T47D (cell line): ENCODE data around the gene ODAD4.

Source experiments
- DNase-seq, 2 experiments: peaks; one replicate each; pipeline versions ENCODE4 v3.0.0 to v3.0.0-alpha.2; 2011 to 2012; ENCODE audit warnings: low read depth in 1 of 2, low spot score in 1 of 2
- JUND ChIP-seq: IDR thresholded peaks from 2 replicates; pipeline ENCODE4 v1.6.1; 2012; ENCODE audit warnings: low read depth
- in situ Hi-C: cut with HindIII; loops from 2 replicates; pipeline ENCODE4 v1.10.0; 2016; ENCODE audit warnings: low sequenced_read_pairs, low pct_unique_long_range_greater_than_20kb

Gene ODAD4, protein sequence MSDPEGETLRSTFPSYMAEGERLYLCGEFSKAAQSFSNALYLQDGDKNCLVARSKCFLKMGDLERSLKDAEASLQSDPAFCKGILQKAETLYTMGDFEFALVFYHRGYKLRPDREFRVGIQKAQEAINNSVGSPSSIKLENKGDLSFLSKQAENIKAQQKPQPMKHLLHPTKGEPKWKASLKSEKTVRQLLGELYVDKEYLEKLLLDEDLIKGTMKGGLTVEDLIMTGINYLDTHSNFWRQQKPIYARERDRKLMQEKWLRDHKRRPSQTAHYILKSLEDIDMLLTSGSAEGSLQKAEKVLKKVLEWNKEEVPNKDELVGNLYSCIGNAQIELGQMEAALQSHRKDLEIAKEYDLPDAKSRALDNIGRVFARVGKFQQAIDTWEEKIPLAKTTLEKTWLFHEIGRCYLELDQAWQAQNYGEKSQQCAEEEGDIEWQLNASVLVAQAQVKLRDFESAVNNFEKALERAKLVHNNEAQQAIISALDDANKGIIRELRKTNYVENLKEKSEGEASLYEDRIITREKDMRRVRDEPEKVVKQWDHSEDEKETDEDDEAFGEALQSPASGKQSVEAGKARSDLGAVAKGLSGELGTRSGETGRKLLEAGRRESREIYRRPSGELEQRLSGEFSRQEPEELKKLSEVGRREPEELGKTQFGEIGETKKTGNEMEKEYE

DNA sequence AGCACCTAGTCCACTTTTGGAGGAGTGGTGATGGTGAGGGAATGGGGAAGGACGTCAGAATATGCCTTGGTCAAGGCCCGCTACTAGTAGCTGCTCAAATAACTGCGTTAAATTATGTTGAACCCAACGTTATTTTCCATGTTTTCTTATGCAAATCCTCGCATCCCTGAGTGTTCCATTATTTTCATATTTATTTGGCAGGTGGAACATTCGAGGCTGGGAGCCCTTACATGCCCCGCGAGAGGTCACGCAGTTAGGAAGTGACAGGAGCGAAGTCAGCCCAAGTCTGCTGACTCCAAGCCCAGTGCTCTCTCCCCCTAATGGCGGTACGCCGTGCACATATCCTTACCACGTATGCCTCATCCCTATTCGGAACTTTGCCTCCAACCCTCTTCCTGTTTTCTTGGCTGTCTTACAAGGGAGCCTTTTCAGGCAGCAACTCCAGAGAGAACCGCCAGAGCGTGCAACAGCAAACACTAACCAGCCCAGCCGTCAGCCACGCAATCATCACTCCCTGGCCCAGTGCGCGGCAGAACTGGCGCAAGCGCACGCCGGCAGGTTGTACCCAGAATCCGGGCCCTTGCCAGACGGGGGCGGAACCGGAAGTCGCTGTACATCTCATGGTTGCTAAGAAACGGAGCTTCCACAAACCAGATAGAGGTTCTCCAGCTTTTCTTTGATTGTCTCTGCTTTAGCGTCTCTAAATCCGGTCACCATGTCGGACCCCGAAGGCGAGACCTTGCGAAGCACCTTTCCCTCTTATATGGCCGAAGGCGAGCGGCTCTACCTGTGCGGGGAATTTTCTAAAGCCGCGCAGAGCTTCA, at the start of gene ODAD4:
ODAD4 (plus strand) TSS at position 609 of the 824 bp plus-strand sequence; CDS start at position 716, 107 bp downstream.
- peak; percentile 95 to 97 for DNase-seq
- in situ Hi-C loops = no loop called here
- TF ChIP-seq JUND = no peak

DNA sequence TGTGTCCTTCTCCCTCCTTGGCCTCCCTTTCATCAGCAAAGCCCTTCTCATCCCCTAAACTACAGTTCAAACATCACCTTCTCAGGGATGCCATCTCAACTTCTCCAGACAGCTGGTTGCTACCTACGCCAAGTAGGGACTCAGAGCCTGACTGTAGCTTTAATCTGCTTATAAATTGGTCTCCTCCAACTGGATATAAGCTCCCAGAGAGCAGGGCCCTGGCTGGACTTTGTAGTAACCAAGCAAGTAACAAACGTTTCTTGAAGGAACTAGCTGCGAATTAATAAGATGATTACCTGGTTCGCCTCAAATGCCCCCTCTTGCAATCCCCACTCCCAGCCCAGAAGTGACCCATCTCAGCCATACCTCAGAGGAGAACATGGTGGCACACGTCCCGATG, 47.7 kb upstream of the ODAD4 start:
- no peak for TF ChIP-seq JUND
- in situ Hi-C loops = no loop called here
- no peak for DNase-seq

DNA sequence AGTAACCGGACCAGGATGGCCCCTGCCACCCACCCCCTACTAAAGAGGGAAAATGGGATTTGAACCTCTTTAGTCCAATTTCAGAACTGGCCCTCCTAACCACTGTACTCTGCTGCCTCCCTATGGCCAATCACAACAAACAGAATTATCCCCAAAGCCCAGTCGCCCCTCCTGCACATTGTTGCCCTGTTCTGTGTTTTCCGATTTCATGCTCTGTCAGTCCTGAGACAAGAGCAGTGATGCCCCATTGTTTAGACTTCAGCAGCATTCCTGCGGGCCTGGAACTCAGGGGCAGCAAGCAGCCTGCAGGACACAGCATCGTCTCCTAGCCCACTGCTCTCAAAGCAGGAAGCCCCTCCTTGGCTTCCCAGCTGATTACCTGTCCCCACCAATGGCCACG, 44.7 kb upstream of the ODAD4 start:
- DNase-seq = peak; percentile 37 to 39
- in situ Hi-C loops = no loop called here
- no peak for TF ChIP-seq JUND

DNA sequence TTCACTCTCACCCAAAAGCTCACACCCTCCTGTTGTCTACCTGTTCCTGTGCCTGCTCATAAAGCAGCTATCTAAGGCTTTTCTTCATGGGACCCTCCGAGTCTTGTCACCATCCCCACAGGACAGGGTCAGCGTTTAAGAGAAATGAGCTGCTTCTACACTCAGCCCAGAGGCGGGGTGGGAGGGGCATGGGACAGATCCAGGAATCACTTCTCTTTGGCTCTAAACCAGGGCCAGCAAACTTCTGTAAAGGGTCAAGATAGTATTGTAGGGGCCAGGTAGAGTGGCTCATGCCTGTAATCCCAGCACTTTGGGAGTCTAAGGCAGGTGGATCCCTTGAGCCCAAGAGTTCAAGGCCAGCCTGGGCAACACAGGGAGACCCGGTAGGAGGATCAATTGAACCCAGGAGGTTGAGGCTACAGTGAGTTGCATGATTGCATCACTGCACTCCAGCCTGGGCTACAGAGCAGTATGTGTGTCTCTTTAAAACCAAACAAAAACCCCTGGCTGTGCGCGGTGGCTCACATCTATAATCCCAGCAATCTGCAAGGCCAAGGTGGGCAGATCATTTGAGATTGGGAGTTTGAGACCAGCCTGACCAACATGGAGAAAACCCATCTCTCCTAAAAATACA, 42.0 kb upstream of the ODAD4 start:
- in situ Hi-C loops = no loop called here
- no peak for TF ChIP-seq JUND
- no peak for DNase-seq

DNA sequence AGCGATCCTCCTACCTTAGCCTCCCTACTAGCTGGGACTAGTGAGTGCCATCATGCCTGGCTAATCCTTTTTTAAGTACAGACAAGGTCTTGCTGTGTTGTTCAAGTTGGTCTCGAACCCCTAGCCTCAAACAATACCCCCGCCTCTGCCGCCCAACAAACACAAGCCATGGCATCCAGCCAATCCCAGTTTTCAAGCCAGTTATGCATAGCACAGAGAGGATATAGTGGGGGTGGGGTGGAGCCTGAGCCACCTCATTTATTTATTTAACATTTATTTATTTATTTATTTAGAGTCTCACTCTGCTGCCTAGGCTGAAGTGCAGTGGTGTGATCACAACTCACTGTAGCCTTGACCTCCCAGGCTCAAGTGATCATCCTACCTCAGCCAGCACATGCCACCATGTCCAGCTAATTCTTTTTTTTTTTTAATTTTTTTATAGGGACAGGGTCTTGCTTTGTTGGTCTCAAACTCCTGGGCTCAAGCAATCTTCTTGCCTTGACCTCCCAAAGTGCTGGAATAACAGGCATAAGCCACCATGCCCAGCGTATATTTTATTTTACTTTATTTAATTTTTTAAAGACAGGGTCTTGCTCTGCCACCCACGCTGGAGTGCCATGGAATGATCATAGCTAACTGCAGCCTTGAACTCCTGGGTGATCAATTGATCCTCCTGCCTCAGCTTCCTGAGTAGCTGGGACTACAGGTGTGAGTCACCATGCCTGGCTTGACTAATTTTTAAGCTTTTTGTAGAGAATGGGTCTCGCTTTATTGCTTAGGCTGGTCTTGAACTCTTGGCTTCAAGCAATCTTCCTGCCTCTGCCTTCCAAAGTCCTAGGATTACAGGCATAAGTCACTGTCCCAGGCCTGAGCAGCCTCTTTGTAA, 39.0 kb upstream of the ODAD4 start:
- TF ChIP-seq JUND = no peak
- DNase-seq = peak in 1 of 2 experiments; percentile 42
- in situ Hi-C loops = no loop called here

DNA sequence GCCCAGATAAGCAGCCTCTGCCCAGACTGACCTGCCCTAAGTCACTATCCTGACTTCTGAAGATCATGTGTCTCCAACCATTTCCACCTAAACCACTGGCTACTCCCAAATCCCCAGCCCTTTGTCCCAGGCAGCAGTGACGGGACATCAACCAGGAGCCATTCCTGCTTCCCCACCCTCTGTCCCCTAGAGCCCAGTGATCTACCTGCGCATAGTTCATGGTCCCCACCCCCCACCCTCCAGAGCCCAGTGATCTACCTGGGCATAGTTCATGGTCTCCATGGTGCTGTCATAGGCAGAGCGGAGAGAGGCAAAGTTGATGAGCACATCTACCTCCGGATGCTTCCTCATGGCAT, 38.4 kb upstream of the ODAD4 start:
- no peak for TF ChIP-seq JUND
- in situ Hi-C loops = no loop called here
- no peak for DNase-seq

DNA sequence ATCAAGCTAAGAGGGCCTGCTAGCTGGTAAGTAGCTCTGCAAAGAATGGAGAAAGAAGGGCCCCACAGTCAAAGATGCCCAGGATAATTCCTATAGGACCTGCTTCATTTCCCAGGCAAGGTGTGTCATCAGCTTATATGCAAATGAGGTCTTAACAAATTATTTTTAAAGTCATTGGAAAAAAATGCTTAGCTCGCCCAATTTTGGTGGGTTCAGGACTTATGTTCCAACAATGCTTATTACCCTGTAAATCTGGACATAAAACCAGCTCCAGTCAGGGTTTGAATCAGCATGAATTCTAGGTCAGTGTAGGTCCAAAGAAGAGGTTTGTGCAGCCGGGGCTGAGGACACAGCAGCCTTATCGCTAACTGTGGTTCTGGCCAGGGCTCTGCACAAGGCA, 37.0 kb upstream of the ODAD4 start:
- in situ Hi-C loops = no loop called here
- TF ChIP-seq JUND = no peak
- no peak for DNase-seq

DNA sequence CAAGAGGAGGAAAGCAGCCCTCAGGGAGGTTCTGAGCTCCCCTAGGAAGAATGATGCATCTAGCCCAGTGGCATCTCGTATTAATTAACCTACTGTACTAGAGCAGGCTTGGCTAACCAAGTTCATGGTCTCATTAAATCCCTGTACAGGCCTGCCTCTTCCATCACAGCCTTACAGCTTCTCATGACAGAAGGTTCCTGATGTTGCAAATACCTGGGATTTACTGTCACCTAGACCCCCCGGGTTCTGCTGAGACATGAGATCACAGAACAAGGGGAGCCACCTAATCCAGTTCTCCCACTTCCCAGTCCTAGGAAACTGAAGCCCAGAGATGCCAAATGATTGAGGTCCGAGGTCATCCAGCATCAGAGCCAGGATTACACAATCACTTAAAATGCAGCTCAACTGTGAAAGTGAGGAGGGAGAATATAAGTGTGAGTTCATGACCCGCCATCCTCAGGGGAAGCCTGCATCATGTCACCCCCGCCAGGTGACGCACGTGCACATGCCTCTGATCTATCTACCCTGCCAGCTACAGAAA, 35.6 kb upstream of the ODAD4 start:
- DNase-seq = peak in 1 of 2 experiments; percentile 33
- TF ChIP-seq JUND = no peak
- in situ Hi-C loops = no loop called here

DNA sequence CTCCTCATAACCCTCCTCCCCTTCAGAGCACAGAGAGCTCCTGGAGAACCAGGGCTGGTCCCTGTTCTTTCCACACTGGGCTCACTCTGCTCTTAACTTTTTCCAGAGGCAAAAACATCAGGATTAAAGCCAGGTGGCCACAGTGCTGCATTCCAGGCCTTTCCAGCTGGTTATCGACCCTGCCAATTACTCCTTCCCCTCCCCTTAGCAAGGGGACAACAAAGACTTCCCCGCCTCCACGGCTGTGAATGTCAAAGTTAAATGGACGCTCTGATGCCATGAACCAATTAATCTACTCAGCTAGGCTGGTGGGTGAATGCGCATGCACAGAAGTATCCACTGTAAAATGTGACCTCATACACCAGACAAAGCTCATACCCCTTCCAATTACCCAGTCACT, 34.8 kb upstream of the ODAD4 start:
- no peak for DNase-seq
- TF ChIP-seq JUND = no peak
- in situ Hi-C loops = no loop called here

DNA sequence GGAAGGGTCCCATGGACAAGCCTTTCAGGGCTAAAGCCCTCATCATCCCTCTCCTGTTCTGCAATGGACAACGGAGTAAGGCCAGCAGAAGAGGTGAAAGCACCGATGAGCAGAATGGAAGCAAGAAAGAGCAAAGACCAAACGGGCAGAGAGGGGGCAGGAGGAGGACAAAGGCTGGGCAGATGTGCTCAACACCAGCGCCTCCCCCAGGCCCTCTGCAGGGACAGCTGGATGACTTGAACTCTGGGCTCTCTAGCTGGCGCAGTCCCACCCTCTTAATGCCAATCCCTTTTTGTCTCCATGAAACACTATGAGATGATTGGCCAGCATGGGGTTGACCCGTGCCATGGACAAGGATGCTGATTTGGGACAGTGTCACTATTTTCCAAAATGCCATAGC, 33.7 kb upstream of the ODAD4 start:
- no peak for TF ChIP-seq JUND
- in situ Hi-C loops = no loop called here
- no peak for DNase-seq

DNA sequence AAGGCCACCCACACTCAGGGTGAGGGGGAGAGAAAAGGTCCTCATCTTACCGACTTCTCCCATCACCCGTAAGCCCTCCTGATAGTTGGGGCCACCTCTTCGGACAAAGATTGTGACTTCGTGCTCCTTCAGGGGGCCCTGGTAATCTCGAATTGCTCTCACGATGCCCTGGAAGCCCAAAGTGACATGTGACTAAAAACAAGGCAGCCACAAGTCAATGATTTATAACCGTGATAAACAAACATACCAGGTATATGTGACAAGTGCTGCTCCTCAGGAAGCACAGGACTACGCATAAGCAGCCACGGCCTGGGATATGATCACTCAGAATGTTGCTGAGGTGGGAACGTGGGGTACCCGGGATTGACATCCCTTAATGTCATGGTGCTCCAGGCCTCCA, 28.8 kb upstream of the ODAD4 start:
- no peak for DNase-seq
- in situ Hi-C loops = no loop called here
- no peak for TF ChIP-seq JUND
